Sigmoid colon (tissue), 7 donors: ENCODE results near the gene PFDN1. TPM values are rescaled to one million over a fixed set of nuclear protein-coding genes. Genes with fewer than 3 reads are reported as not detected.

Experiments
- DNase-seq: peaks from one replicate; pipeline ENCODE4 v3.0.0-alpha.2; 2019
- H3K27ac ChIP-seq, 4 donors: fragments of 200-600 bp; sonication (generic); one replicate each; pipeline ENCODE4 v1.5.1; 2016 to 2019; ENCODE audit warnings: mild to moderate bottlenecking in 1 of 4
- H3K27me3 ChIP-seq, 3 donors: fragments of 200-600 bp; sonication (generic); one replicate each; pipeline ENCODE4 v1.5.1; 2019; ENCODE audit warnings: mild to moderate bottlenecking in 1 of 3
- H3K36me3 ChIP-seq, 4 donors: fragments of 200-600 bp; sonication (generic); one replicate each; pipeline ENCODE4 v1.5.1; 2016 to 2019
- H3K4me1 ChIP-seq, 4 donors: fragments of 200-600 bp; sonication (generic); one replicate each; pipeline ENCODE4 v1.5.1; 2017 to 2019
- H3K4me3 ChIP-seq, 4 donors: fragments of 200-600 bp; sonication (generic); one replicate each; pipeline ENCODE4 v1.5.1; 2017 to 2019; ENCODE audit warnings: mild to moderate bottlenecking in 2 of 4, moderate library complexity in 1 of 4
- H3K9me3 ChIP-seq, 4 donors: fragments of 200-600 bp in 3 of 4; sonication (generic) in 3 of 4; one replicate each; pipeline versions ENCODE4 v1.5.1 to v1.6.1; 2013 to 2019
- CTCF ChIP-seq, 4 experiments: fragments of 450-650 bp in 3 of 4; fragments of 200-600 bp in 1 of 4; IDR thresholded peaks; one replicate each; pipeline ENCODE4 v1.5.1; 2016 to 2019; ENCODE audit warnings: antibody characterized with exemption in 4 of 4, mild to moderate bottlenecking in 3 of 4, moderate library complexity in 2 of 4
- EP300 ChIP-seq, 4 donors: sonication (generic); formaldehyde crosslinking; IDR thresholded peaks; one replicate each; pipeline ENCODE4 v1.6.1; 2017; ENCODE audit warnings: antibody characterized with exemption in 4 of 4
- POLR2A ChIP-seq, 2 donors: fragments of 450-650 bp; IDR thresholded peaks; one replicate each; pipeline ENCODE4 v1.6.1; 2016; ENCODE audit warnings: antibody characterized with exemption in 2 of 2, mild to moderate bottlenecking in 2 of 2, moderate library complexity in 2 of 2
- POLR2AphosphoS5 ChIP-seq, 4 donors: sonication (generic); formaldehyde crosslinking; IDR thresholded peaks; one replicate each; pipeline ENCODE4 v1.6.1; 2017; ENCODE audit warnings: antibody characterized with exemption in 4 of 4
- WGBS, 2 donors: extraction: QIAGEN DNeasy Blood & Tissue Kit; methylation state at CpG; one replicate each; pipeline ENCODE4 v1.1.7; 2013; 5-methylcytosine and 5-hydroxymethylcytosine counted together
- intact Hi-C: fragments of 100-400 bp; cut with DNase I; formaldehyde crosslinking; loops from one replicate; pipeline ENCODE4 v1.15.1; 2023
- polyA plus RNA-seq, 3 donors: library from polyadenylated mRNA; stranded (reverse); fragments of 200-250 nt; gene quantifications; one replicate each; pipeline ENCODE4 v1.2.3, GENCODE V29; 2013
- total RNA-seq, 4 donors: library from RNA; depleted of rRNA; stranded (reverse); fragments of >200 nt; gene quantifications; one replicate each; pipeline ENCODE4 v1.1.0, GENCODE V29; 2016
- donor health status: healthy with polysubstance abuse.
- donor health status: Bipolar disorder and iron deficiency.
- donor health status: healthy.

Gene PFDN1
- total and polyA plus RNA-seq, 7 donors, result 61.8 to 159 (median 88.2) TPM

GRCh38 chr5:140219068-140219991 is 83.6 kb downstream of the PFDN1 start:
- peak overlapping the region in 3 of 4 donors; percentile 8 to 67 (median 29) for H3K27ac ChIP-seq
- H3K4me1 ChIP-seq, result peaks cover 0 to 36% (median 35%) of the 10 kb centered on the region in 4 donors
- no peak for DNase-seq
- TF ChIP-seq CTCF (IDR thresholded peaks at IDR 0.05) (no peak), POLR2A (IDR thresholded peaks at IDR 0.05) (no peak), EP300 (IDR thresholded peaks at IDR 0.05) (no peak), POLR2AphosphoS5 (IDR thresholded peaks at IDR 0.05) (no peak)
- H3K36me3 ChIP-seq, result no peaks in the 10 kb centered on the region
- no peak overlapping the region for H3K4me3 ChIP-seq
- no peaks in the 10 kb centered on the region for H3K27me3 ChIP-seq
- H3K9me3 ChIP-seq, result no peaks in the 10 kb centered on the region
- intact Hi-C loops, result no loop called here
- WGBS, 2 donors, result 18 to 70% methylated on average over 9 of the region's 9 CpGs

- Histone ChIP-seq H3K4me1 (peaks cover 0 to 35% (median 33%) of the 10 kb centered on the region in 4 donors), H3K36me3 (no peaks in the 10 kb centered on the region), H3K27ac (no peak overlapping the region), H3K4me3 (no peak overlapping the region), H3K9me3 (no peaks in the 10 kb centered on the region), H3K27me3 (no peaks in the 10 kb centered on the region)
- no peak for DNase-seq
- WGBS, 2 donors, result 94 to 100% methylated on average over 1 of the region's 1 CpG
- intact Hi-C loops, result no loop called here
- no peak for TF ChIP-seq POLR2A (IDR thresholded peaks at IDR 0.05)
- TF ChIP-seq CTCF (IDR thresholded peaks at IDR 0.05), result no peak
- TF ChIP-seq POLR2AphosphoS5 (IDR thresholded peaks at IDR 0.05), result no peak
- no peak for TF ChIP-seq EP300 (IDR thresholded peaks at IDR 0.05)
Observed at GRCh38 chr5:140217299-140218026, 85.4 kb downstream of the PFDN1 start.

DNA sequence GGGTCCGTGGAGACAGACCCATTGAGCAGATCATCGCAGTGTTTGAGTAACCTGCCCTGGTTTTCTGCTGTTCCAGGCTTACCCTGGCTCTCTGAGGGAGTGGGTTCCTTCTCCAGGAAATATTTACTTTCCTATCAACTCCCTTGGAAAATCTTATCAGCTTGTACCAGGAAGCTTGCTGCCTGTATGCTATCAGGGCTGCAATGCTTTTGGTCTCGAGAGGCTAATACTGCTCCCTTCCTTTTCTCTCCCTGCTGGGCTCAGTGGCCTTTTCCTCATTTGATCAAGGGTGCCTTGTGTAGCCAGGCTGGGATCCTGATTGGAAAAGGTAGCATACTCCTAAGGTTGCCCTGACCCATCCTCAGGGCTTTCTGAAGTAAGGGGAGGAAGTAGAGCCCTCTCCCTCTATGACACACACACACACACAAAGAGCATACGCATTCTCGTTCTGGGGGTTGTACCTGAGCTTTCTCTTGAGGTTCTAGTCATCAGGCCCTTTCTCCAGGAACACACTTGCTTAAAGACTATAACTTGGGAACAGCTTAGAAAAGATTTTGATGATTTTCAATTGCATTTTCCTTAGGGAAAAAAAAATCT is 86.3 kb downstream of the PFDN1 start:
- intact Hi-C loops, result no loop called here
- no peak for DNase-seq
- Histone ChIP-seq H3K27ac (no peak overlapping the region), H3K4me3 (no peak overlapping the region), H3K36me3 (no peaks in the 10 kb centered on the region), H3K27me3 (no peaks in the 10 kb centered on the region), H3K9me3 (no peaks in the 10 kb centered on the region), H3K4me1 (peaks cover 0 to 27% (median 26%) of the 10 kb centered on the region in 4 donors)
- 21 to 66% methylated on average over 5 of the region's 5 CpGs for WGBS, 2 donors
- no peak for TF ChIP-seq EP300 (IDR thresholded peaks at IDR 0.05)
- no peak for TF ChIP-seq CTCF (IDR thresholded peaks at IDR 0.05)
- TF ChIP-seq POLR2AphosphoS5 (IDR thresholded peaks at IDR 0.05), result no peak
- no peak for TF ChIP-seq POLR2A (IDR thresholded peaks at IDR 0.05)

DNA sequence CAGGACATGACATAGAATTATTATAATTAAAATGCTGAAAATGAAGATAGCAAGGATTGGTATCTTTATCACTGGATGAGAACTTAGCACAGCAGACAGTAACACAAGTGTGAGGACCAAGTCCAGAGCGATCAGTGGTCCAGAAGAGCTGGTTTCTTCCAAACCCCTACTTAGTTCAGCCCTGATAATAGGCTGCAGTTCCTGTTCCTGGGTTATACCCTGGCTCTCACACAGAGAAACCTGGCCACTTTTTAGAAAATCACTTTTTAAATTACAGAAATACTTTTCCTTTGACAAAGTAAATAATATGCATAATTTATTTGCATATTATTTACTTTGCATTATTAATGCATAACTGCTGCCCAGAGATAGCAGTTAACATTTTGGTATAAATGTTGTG is 87.6 kb downstream of the PFDN1 start:
- Histone ChIP-seq H3K4me3 (no peak overlapping the region), H3K36me3 (no peaks in the 10 kb centered on the region), H3K27ac (no peak overlapping the region), H3K4me1 (peaks cover 0 to 15% (median 13%) of the 10 kb centered on the region in 4 donors), H3K9me3 (no peaks in the 10 kb centered on the region), H3K27me3 (no peaks in the 10 kb centered on the region)
- intact Hi-C loops, result no loop called here
- 93% methylated on average over 1 of the region's 1 CpG for WGBS, 2 donors
- TF ChIP-seq POLR2A (IDR thresholded peaks at IDR 0.05) (no peak), POLR2AphosphoS5 (IDR thresholded peaks at IDR 0.05) (no peak), EP300 (IDR thresholded peaks at IDR 0.05) (no peak), CTCF (IDR thresholded peaks at IDR 0.05) (no peak)
- DNase-seq, result no peak
